ENCODE data around the gene WBP2NL.

Gene WBP2NL

GRCh38 chr22:41978732-41979131, 19.9 kb upstream of the WBP2NL start:
- H3K4me1 ChIP-seq = peaks cover 5% of the 10 kb centered on the region
- no peak overlapping the region for H3K9ac ChIP-seq
- no peaks in the 10 kb centered on the region for H3K9me3 ChIP-seq (ENCODE audit: control insufficient read depth, low read length)
- H3K27ac ChIP-seq = no peak overlapping the region
- no peaks in the 10 kb centered on the region for H3K79me2 ChIP-seq
- no peak for TF ChIP-seq CTCF (IDR thresholded peaks at IDR 0.05)
- no peak overlapping the region for H3K4me2 ChIP-seq (ENCODE audit: low read length)
- no peak overlapping the region for H3K4me3 ChIP-seq (ENCODE audit: low read depth, low read length)
- H3K27me3 ChIP-seq (ENCODE audit: control insufficient read depth, insufficient read depth, low read length) = no peaks in the 10 kb centered on the region
- H2AFZ ChIP-seq = no peak overlapping the region
- H3K36me3 ChIP-seq (ENCODE audit: control insufficient read depth, insufficient read depth, low read length) = no peaks in the 10 kb centered on the region

GRCh38 chr22:41979423-41980250, 19.0 kb upstream of the WBP2NL start:
- Histone ChIP-seq H3K9me3 (ENCODE audit: control insufficient read depth, low read length) (no peaks in the 10 kb centered on the region), H3K36me3 (ENCODE audit: control insufficient read depth, insufficient read depth, low read length) (no peaks in the 10 kb centered on the region), H3K4me3 (ENCODE audit: low read depth, low read length) (no peak overlapping the region), H3K79me2 (no peaks in the 10 kb centered on the region), H3K9ac (no peak overlapping the region), H3K27me3 (ENCODE audit: control insufficient read depth, insufficient read depth, low read length) (no peaks in the 10 kb centered on the region), H3K4me2 (ENCODE audit: low read length) (no peak overlapping the region), H3K4me1 (peaks cover 5% of the 10 kb centered on the region), H2AFZ (no peak overlapping the region), H3K27ac (no peak overlapping the region)
- TF ChIP-seq CTCF (IDR thresholded peaks at IDR 0.05) = no peak

- H3K4me2 ChIP-seq (ENCODE audit: low read length) = peak overlapping the region; percentile 39
- H2AFZ ChIP-seq = no peak overlapping the region
- no peaks in the 10 kb centered on the region for H3K27me3 ChIP-seq (ENCODE audit: control insufficient read depth, insufficient read depth, low read length)
- H3K27ac ChIP-seq = peak overlapping the region; percentile 45
- no peak overlapping the region for H3K9ac ChIP-seq
- H3K4me1 ChIP-seq = peaks cover 5% of the 10 kb centered on the region
- no peaks in the 10 kb centered on the region for H3K79me2 ChIP-seq
- H3K9me3 ChIP-seq (ENCODE audit: control insufficient read depth, low read length) = no peaks in the 10 kb centered on the region
- H3K4me3 ChIP-seq (ENCODE audit: low read depth, low read length) = no peak overlapping the region
- no peak for TF ChIP-seq CTCF (IDR thresholded peaks at IDR 0.05)
- H3K36me3 ChIP-seq (ENCODE audit: control insufficient read depth, insufficient read depth, low read length) = no peaks in the 10 kb centered on the region
Measured at GRCh38 chr22:41982865-41983264, 15.7 kb upstream of the WBP2NL start.

- Histone ChIP-seq H3K4me1 (peaks cover 5% of the 10 kb centered on the region), H3K27me3 (ENCODE audit: control insufficient read depth, insufficient read depth, low read length) (no peaks in the 10 kb centered on the region), H3K9me3 (ENCODE audit: control insufficient read depth, low read length) (no peaks in the 10 kb centered on the region), H3K79me2 (no peaks in the 10 kb centered on the region), H2AFZ (no peak overlapping the region), H3K9ac (no peak overlapping the region), H3K4me3 (ENCODE audit: low read depth, low read length) (no peak overlapping the region), H3K36me3 (ENCODE audit: control insufficient read depth, insufficient read depth, low read length) (no peaks in the 10 kb centered on the region), H3K27ac (peak overlapping the region; percentile 45), H3K4me2 (ENCODE audit: low read length) (peak overlapping the region; percentile 39)
- TF ChIP-seq CTCF (IDR thresholded peaks at IDR 0.05) = no peak
Measured at GRCh38 chr22:41983513-41984405, 14.8 kb upstream of the WBP2NL start.
